Lower leg skin (tissue), 4 donors: Measurements from ENCODE around the gene MMP17. TPM values are rescaled to one million over a fixed set of nuclear protein-coding genes. Genes with fewer than 3 reads are reported as not detected.

Experiments
- DNase-seq, 2 donors: peaks; one replicate each; pipeline ENCODE4 v3.0.0-alpha.2; 2019; ENCODE audit warnings: low spot score in 2 of 2
- H3K4me3 ChIP-seq: fragments of 200-600 bp; sonication (generic); 2 replicates; pipeline ENCODE4 v1.5.1; 2017; ENCODE audit warnings: mild to moderate bottlenecking, low read depth; ENCODE audit not compliant: poor library complexity, severe bottlenecking
- POLR2A ChIP-seq, 2 donors: fragments of 450-650 bp; IDR thresholded peaks; one replicate each; pipeline ENCODE4 v1.6.1; 2016 to 2017; ENCODE audit warnings: antibody characterized with exemption in 2 of 2, mild to moderate bottlenecking in 1 of 2, moderate library complexity in 1 of 2
- WGBS, 2 donors: methylation state at CpG; one replicate each; pipeline ENCODE4 v1.1.5; 2018; 5-methylcytosine and 5-hydroxymethylcytosine counted together
- intact Hi-C: fragments of 100-400 bp; cut with DNase I; formaldehyde crosslinking; loops from one replicate; pipeline ENCODE4 v1.15.0; 2023; ENCODE audit warnings: low total_unique reads
- total RNA-seq, 4 donors: library from RNA; depleted of rRNA; stranded (reverse); fragments of >200 nt; gene quantifications; one replicate each; pipeline ENCODE4 v1.1.0, GENCODE V29; 2016
- TF ChIP-seq, protein P1 (sequence below), 3 donors: fragments of 450-650 bp; IDR thresholded peaks; one replicate each; pipeline ENCODE4 v1.5.1; 2016; ENCODE audit warnings: antibody characterized with exemption in 3 of 3, mild to moderate bottlenecking in 3 of 3, moderate library complexity in 2 of 3

Gene MMP17
- total RNA-seq, 4 donors from 2014 or later, result 5.4 to 11.6 (median 5.7) TPM

DNA sequence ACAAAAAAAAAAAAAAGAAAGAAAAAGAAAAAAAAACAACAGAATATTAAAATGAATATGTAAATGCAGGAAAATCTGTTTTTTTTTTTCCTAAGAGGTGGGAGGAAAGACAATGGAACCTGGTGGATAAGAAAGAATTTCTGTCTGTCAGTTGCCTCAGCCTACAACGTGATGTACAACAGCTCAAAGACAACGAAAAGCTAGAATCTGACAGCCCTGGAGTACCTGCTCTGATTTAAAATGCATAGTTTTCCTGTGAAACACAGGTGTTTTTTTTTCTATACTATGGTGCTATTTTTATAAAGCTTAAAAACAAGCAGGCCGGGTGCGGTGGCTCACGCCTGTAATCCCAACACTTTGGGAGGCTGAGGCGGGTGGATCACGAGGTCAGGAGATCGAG, 36.3 kb downstream of the MMP17 start:
- DNase-seq, result no peak
- TF ChIP-seq, protein P1, sequence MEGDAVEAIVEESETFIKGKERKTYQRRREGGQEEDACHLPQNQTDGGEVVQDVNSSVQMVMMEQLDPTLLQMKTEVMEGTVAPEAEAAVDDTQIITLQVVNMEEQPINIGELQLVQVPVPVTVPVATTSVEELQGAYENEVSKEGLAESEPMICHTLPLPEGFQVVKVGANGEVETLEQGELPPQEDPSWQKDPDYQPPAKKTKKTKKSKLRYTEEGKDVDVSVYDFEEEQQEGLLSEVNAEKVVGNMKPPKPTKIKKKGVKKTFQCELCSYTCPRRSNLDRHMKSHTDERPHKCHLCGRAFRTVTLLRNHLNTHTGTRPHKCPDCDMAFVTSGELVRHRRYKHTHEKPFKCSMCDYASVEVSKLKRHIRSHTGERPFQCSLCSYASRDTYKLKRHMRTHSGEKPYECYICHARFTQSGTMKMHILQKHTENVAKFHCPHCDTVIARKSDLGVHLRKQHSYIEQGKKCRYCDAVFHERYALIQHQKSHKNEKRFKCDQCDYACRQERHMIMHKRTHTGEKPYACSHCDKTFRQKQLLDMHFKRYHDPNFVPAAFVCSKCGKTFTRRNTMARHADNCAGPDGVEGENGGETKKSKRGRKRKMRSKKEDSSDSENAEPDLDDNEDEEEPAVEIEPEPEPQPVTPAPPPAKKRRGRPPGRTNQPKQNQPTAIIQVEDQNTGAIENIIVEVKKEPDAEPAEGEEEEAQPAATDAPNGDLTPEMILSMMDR (IDR thresholded peaks at IDR 0.05), result no peak
- no peak for TF ChIP-seq POLR2A (IDR thresholded peaks at IDR 0.05)
- WGBS, 2 donors, result 64 to 71% methylated on average over 8 of the region's 8 CpGs
- intact Hi-C loops, result no loop called here
- no peak overlapping the region for H3K4me3 ChIP-seq

DNA sequence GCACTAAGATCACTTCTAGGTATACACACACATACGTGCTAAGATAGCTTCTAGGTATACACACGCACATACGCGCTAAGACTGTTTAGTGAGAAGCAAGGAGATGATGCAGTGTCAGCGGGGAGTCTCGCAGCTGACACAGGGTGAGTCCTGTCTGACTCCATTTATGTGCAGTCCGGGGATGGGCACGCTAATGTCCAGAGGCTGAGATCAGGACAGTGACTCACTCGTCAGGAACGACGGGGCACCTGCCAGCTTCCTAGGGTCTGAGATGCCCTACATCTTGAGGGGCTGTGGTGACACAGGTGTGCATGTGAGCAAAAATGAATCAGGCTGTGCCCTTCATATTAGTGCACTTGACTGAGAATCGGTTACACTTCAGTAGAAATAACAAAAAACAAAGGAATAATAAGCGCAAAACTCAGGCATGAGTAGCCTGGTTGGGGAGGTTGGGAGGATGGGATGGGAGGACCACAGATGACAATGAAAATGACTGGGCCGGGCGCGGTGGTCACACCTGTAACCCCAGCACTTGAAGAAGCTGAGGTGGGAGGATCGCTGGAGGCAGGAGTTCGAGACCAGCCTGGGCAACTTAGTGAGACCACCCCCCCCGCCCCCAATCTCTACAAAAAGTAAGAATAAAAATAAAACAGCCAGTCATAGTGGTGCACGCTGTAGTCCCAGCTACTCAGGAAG, 37.1 kb downstream of the MMP17 start:
- DNase-seq, result no peak
- 84 to 86% methylated on average over 20 of the region's 20 CpGs for WGBS, 2 donors

DNA sequence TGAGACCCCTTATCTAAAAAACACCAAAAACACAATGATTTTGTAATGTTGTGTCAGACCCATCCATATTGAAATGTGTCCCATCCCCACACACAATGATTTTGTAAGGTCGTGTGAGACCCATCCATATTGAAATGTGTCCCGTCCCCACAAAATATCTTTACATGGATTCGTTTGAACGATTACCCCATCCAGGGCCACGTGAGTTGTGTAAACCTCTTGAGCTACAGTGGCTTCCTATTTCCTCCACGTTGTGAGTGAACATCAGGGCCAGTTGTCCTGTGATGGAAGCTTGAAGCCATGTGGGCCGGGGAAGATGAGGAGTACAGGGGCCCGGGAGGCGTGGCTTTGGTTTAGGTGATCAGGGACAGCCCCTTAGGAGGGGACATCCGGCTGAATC, 39.3 kb downstream of the MMP17 start:
- 88% methylated on average over 10 of the region's 10 CpGs for WGBS, 2 donors
- DNase-seq, result no peak
- intact Hi-C loops, result no loop called here
- no peak overlapping the region for H3K4me3 ChIP-seq
- TF ChIP-seq, protein P1 (IDR thresholded peaks at IDR 0.05), result no peak
- TF ChIP-seq POLR2A (IDR thresholded peaks at IDR 0.05), result no peak

More for the DNA sequence above, 37.1 kb downstream of the MMP17 start:
- H3K4me3 ChIP-seq, result no peak overlapping the region
- no peak for TF ChIP-seq POLR2A (IDR thresholded peaks at IDR 0.05)
- TF ChIP-seq, protein P1 (IDR thresholded peaks at IDR 0.05), result no peak
- intact Hi-C loops, result no loop called here

DNA sequence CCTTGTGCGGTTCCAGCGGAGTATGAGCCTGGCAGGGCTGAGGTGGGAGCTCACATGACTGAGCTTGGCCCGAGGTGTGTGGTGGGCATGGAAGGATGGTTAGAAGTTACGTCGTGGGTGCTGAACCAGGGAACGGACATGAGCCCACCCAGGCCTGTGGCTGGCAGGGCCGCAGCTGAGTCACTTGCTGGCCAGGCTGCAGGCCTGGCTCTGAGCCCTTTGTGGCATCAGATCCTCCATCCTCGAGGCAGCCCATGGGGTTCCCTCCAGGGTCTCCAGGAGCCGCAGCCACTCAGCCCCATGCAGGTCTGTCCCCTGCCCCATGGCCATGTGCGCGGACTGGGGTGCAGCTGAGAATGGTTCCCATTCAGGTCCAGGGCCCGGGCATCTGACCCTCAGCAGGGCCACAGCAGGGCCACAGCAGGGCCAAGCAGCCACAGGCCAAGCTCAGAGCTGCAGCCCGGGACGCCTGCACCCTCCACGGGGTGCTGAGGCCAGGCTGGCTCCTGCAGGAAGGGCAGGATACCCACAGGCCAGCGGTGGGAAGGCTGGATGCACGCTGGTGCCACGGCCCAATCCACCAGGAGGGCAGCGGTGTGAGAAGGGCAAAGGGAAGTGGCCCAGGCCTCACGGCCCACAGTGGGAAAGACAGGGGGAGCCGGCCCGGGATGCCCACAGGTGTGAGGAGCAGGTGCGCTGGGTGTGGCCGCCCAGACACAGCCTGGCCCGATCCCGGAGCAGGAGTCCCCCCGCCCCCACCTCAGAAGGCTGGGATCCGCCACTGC, 39.9 kb downstream of the MMP17 start:
- intact Hi-C loops, result no loop called here
- H3K4me3 ChIP-seq, result no peak overlapping the region
- WGBS, 2 donors, result 68 to 80% methylated on average over 18 to 20 of the region's 28 CpGs
- no peak for TF ChIP-seq POLR2A (IDR thresholded peaks at IDR 0.05)
- TF ChIP-seq, protein P1 (IDR thresholded peaks at IDR 0.05), result no peak
- no peak for DNase-seq

DNA sequence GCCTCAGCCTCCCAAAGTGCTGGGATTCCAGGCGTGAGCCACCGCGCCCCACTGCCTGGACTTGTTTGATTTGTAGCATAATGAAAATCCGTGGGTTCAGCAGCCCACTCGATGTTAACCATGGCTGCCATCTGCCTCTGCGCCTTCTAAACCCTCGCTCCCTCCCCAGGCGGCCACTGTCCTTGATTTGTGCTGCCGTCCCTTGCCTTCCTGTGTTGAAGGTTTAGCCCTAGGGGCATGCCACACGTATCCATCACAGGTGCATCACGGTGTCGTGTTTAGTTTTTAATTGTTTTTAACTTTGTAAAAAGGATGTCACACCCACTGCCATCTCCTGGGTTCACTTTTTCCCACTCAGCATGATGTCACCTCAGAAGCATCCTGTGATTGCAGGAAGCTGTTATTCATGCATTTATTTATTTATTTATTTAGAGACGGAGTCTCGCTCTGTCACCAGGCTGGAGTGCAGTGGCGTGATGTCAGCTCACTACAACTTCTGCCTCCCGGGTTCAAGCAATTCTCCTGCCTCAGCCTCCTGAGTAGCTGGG, 41.8 kb downstream of the MMP17 start:
- 47 to 49% methylated on average over 16 of the region's 16 CpGs for WGBS, 2 donors
- TF ChIP-seq POLR2A (IDR thresholded peaks at IDR 0.05), result no peak
- TF ChIP-seq, protein P1 (IDR thresholded peaks at IDR 0.05), result no peak
- no peak for DNase-seq
- H3K4me3 ChIP-seq, result no peak overlapping the region
- intact Hi-C loops, result no loop called here
